Psoas muscle (tissue), 8 donors: ENCODE results near the gene UBE2O. TPM values are rescaled to one million over a fixed set of nuclear protein-coding genes. Genes with fewer than 3 reads are reported as not detected.

Source experiments
- ATAC-seq, 4 donors: fragments of 200-7000 bp; cut with Tn5 transposase; one replicate each; pipeline ENCODE4 v1.9.1; 2020; ENCODE audit warnings: moderate library complexity in 3 of 4, mild to moderate bottlenecking in 2 of 4
- DNase-seq, 2 donors: peaks; one replicate each; pipeline ENCODE4 v3.0.0-alpha.2; 2020
- H3K27ac ChIP-seq: fragments of 200-600 bp; one replicate; pipeline ENCODE4 v1.8.0; 2022
- H3K27me3 ChIP-seq, 3 donors: fragments of 200-600 bp in 1 of 3; one replicate each; pipeline versions ENCODE4 v1.6.1 to v1.8.0; 2013 to 2022; ENCODE audit warnings: low read length in 2 of 3, mild to moderate bottlenecking in 2 of 3, moderate library complexity in 1 of 3; ENCODE audit not compliant: insufficient read depth in 3 of 3
- H3K36me3 ChIP-seq, 2 donors: fragments of 200-600 bp in 1 of 2; one replicate each; pipeline versions ENCODE4 v1.6.1 to v1.8.0; 2013 to 2022; ENCODE audit warnings: low read depth in 1 of 2, mild to moderate bottlenecking in 1 of 2, moderate library complexity in 1 of 2; ENCODE audit not compliant: insufficient read depth in 1 of 2
- H3K4me1 ChIP-seq: fragments of 200-600 bp; one replicate; pipeline ENCODE4 v1.8.0; 2022
- H3K4me3 ChIP-seq: fragments of 200-600 bp; one replicate; pipeline ENCODE4 v1.8.0; 2022; ENCODE audit warnings: mild to moderate bottlenecking
- H3K9me3 ChIP-seq: fragments of 200-600 bp; one replicate; pipeline ENCODE4 v1.8.0; 2022
- CTCF ChIP-seq: fragments of 200-600 bp; IDR thresholded peaks from one replicate; pipeline ENCODE4 v1.8.0; 2022; ENCODE audit warnings: antibody characterized with exemption
- WGBS, 3 donors: extraction: QIAGEN DNeasy Blood & Tissue Kit; methylation state at CpG; one replicate each; pipeline versions ENCODE4 v1.1.6 to v1.1.7; 2013; 5-methylcytosine and 5-hydroxymethylcytosine counted together
- intact Hi-C, 2 donors: fragments of 100-400 bp; cut with DNase I; formaldehyde crosslinking; loops; one replicate each; pipeline versions ENCODE4 v1.11.0 to v1.14.2; 2022
- polyA plus RNA-seq, 3 donors: library from polyadenylated mRNA; stranded (reverse); fragments of 200-250 nt; gene quantifications; one replicate each; pipeline ENCODE4 v1.2.3, GENCODE V29; 2013
- total RNA-seq, 4 donors: library from RNA; stranded (reverse); fragmentation: NEBNext Ultra II Directional in 2 of 4; extraction: Animal tissue kit (Norgen Biotek cat#: 25700) in 2 of 4; gene quantifications; one replicate each; pipeline versions ENCODE4 v1.2.1 to v1.2.4, GENCODE V29; 2021 to 2023
- donor health status: healthy with polysubstance abuse.
- donor health status: DM: no; HTN: no; CAD: no; lungs with moderate emphysema.
- donor health status: Bipolar disorder and iron deficiency.
- donor health status: healthy.
- donor health status: DM: yes; HTN: yes; CAD: no.
- donor health status: DM: no; HTN: no; CAD: no.
- donor health status: DM: no; HTN: no; CAD: no.
- donor health status: DM: yes; HTN: yes; CAD: no.

Gene UBE2O
- total and polyA plus RNA-seq, 7 donors: 11.6 to 45.5 (median 37.3) TPM

- no peak for DNase-seq
- peak; percentile 6 for TF ChIP-seq CTCF
- intact Hi-C loops: no loop called here
These were observed 20.6 kb upstream of the UBE2O start for GRCh38 chr17:76473541-76473985.

GRCh38 chr17:76472726-76473125 is 19.8 kb upstream of the UBE2O start:
- Histone ChIP-seq H3K4me3 (no peak overlapping the region), H3K27me3 (no peaks in the 10 kb centered on the region), H3K27ac (no peak overlapping the region), H3K36me3 (peaks cover 0 to 48% of the 10 kb centered on the region in 2 donors), H3K4me1 (no peaks in the 10 kb centered on the region), H3K9me3 (no peaks in the 10 kb centered on the region)
- TF ChIP-seq CTCF: no peak
- intact Hi-C loops: no loop called here
- WGBS, 3 donors: 90 to 99% (median 97%) methylated on average over 11 of the region's 11 CpGs
- no peak for DNase-seq
- no peak for ATAC-seq

More at GRCh38 chr17:76473541-76473985, 20.6 kb upstream of the UBE2O start:
- WGBS, 3 donors: 81 to 84% (median 83%) methylated on average over 13 to 18 of the region's 18 CpGs
- H3K4me3 ChIP-seq: no peak overlapping the region
- no peaks in the 10 kb centered on the region for H3K9me3 ChIP-seq
- H3K27ac ChIP-seq: no peak overlapping the region
- ATAC-seq: no peak
- H3K36me3 ChIP-seq: peaks cover 0 to 52% of the 10 kb centered on the region in 2 donors
- H3K4me1 ChIP-seq: no peaks in the 10 kb centered on the region
- no peaks in the 10 kb centered on the region for H3K27me3 ChIP-seq

GRCh38 chr17:76472258-76472645 is 19.3 kb upstream of the UBE2O start:
- no peak overlapping the region for H3K27ac ChIP-seq

GRCh38 chr17:76471498-76472257 is 18.7 kb upstream of the UBE2O start:
- Histone ChIP-seq H3K4me1 (no peaks in the 10 kb centered on the region), H3K9me3 (no peaks in the 10 kb centered on the region), H3K36me3 (peaks cover 0 to 48% of the 10 kb centered on the region in 2 donors), H3K4me3 (no peak overlapping the region), H3K27ac (no peak overlapping the region), H3K27me3 (no peaks in the 10 kb centered on the region)
- no peak for TF ChIP-seq CTCF
- DNase-seq (no peak), ATAC-seq (no peak)
- WGBS, 3 donors: 90 to 93% (median 91%) methylated on average over 27 to 35 of the region's 35 CpGs
- intact Hi-C loops: no loop called here

More at GRCh38 chr17:76472258-76472645, 19.3 kb upstream of the UBE2O start:
- peaks cover 0 to 48% of the 10 kb centered on the region in 2 donors for H3K36me3 ChIP-seq
- no peak for DNase-seq
- 88 to 92% (median 91%) methylated on average over 15 of the region's 15 CpGs for WGBS, 3 donors
- H3K4me1 ChIP-seq: no peaks in the 10 kb centered on the region
- no peak for TF ChIP-seq CTCF
- intact Hi-C loops: no loop called here
- H3K9me3 ChIP-seq: no peaks in the 10 kb centered on the region
- H3K4me3 ChIP-seq: no peak overlapping the region
- no peak for ATAC-seq
- no peaks in the 10 kb centered on the region for H3K27me3 ChIP-seq
